ENCODE measurements around the gene MIGA2. TPM values are rescaled to one million over a fixed set of nuclear protein-coding genes. Genes with fewer than 3 reads are reported as not detected.

Gene MIGA2
- total and polyA plus RNA-seq, 9 of the 15 experiments (the other 6 are each of a cell fraction or from before 2014, with no cell fraction given): 0.15 to 54.1 (median 18.0) TPM

DNA sequence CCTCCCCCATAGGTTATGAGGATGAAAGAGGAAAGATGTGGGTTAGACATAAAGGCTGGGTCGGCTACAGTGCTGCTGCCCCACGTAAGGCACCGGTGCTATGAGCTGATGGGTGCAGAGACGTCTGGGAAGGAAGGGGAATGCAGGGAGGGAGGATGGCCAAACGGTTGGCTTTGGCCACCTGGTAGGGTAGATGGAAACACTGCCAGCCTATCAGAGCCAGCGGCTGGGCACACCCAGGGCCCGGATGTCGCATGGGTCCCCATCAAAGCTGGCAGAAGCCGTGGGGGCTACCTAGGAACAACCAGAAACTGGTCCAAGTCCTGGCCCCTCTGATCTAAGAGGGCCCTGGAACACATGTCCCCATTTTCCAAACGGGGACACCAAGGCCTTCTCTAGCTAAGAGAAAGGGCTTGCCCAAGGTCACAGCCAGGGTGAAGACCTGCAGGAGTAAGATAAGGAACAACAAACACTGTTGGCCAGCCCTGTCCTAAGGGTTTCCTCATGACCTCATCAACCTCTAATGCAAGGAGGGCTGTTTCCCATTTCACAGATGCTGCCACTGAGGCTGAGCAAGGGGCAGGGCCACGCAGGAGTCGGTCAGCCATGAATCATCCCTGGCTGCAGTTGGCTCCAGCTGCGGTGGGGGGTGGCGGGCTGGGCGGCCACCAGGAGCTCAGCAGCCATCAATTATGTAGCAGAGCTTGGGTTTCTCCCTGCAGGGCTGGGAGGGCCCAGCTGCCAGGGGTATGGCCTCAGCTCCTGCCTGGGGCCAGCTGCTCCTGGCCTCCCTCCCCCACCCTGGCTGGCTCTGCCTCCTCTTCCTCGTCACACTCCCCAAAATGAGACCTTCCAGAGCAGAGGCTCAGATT is 13.2 kb upstream of the MIGA2 start (continued):
- no peak for TF ChIP-seq KDM4B (IDR thresholded peaks at IDR 0.05; ENCODE audit: borderline replicate concordance in 2 of 2, low read depth in 1 of 2)
- no peak for TF ChIP-seq SLC30A9 (CRISPR knock-in tag; IDR thresholded peaks at IDR 0.05)
- TF ChIP-seq, protein P1, sequence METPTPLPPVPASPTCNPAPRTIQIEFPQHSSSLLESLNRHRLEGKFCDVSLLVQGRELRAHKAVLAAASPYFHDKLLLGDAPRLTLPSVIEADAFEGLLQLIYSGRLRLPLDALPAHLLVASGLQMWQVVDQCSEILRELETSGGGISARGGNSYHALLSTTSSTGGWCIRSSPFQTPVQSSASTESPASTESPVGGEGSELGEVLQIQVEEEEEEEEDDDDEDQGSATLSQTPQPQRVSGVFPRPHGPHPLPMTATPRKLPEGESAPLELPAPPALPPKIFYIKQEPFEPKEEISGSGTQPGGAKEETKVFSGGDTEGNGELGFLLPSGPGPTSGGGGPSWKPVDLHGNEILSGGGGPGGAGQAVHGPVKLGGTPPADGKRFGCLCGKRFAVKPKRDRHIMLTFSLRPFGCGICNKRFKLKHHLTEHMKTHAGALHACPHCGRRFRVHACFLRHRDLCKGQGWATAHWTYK (CRISPR knock-in tag; IDR thresholded peaks at IDR 0.05): no peak
- TF ChIP-seq ZNF143 (CRISPR knock-in tag; IDR thresholded peaks at IDR 0.05): no peak
- TF ChIP-seq, protein P2, sequence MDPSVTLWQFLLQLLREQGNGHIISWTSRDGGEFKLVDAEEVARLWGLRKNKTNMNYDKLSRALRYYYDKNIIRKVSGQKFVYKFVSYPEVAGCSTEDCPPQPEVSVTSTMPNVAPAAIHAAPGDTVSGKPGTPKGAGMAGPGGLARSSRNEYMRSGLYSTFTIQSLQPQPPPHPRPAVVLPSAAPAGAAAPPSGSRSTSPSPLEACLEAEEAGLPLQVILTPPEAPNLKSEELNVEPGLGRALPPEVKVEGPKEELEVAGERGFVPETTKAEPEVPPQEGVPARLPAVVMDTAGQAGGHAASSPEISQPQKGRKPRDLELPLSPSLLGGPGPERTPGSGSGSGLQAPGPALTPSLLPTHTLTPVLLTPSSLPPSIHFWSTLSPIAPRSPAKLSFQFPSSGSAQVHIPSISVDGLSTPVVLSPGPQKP (CRISPR knock-in tag; IDR thresholded peaks at IDR 0.05): no peak
- TF ChIP-seq, protein P3, sequence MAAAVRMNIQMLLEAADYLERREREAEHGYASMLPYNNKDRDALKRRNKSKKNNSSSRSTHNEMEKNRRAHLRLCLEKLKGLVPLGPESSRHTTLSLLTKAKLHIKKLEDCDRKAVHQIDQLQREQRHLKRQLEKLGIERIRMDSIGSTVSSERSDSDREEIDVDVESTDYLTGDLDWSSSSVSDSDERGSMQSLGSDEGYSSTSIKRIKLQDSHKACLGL (CRISPR knock-in tag; IDR thresholded peaks at IDR 0.05; ENCODE audit: borderline replicate concordance, poor library complexity, severe bottlenecking): no peak
- TF ChIP-seq SRSF9 (IDR thresholded peaks at IDR 0.05; ENCODE audit: borderline replicate concordance, low read depth, low read length): no peak
- TF ChIP-seq, protein P4, sequence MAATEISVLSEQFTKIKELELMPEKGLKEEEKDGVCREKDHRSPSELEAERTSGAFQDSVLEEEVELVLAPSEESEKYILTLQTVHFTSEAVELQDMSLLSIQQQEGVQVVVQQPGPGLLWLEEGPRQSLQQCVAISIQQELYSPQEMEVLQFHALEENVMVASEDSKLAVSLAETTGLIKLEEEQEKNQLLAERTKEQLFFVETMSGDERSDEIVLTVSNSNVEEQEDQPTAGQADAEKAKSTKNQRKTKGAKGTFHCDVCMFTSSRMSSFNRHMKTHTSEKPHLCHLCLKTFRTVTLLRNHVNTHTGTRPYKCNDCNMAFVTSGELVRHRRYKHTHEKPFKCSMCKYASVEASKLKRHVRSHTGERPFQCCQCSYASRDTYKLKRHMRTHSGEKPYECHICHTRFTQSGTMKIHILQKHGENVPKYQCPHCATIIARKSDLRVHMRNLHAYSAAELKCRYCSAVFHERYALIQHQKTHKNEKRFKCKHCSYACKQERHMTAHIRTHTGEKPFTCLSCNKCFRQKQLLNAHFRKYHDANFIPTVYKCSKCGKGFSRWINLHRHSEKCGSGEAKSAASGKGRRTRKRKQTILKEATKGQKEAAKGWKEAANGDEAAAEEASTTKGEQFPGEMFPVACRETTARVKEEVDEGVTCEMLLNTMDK (IDR thresholded peaks at IDR 0.05; ENCODE audit: borderline replicate concordance, insufficient read depth, low read depth, low read length, poor library complexity, severe bottlenecking): no peak
- TF ChIP-seq, protein P5, sequence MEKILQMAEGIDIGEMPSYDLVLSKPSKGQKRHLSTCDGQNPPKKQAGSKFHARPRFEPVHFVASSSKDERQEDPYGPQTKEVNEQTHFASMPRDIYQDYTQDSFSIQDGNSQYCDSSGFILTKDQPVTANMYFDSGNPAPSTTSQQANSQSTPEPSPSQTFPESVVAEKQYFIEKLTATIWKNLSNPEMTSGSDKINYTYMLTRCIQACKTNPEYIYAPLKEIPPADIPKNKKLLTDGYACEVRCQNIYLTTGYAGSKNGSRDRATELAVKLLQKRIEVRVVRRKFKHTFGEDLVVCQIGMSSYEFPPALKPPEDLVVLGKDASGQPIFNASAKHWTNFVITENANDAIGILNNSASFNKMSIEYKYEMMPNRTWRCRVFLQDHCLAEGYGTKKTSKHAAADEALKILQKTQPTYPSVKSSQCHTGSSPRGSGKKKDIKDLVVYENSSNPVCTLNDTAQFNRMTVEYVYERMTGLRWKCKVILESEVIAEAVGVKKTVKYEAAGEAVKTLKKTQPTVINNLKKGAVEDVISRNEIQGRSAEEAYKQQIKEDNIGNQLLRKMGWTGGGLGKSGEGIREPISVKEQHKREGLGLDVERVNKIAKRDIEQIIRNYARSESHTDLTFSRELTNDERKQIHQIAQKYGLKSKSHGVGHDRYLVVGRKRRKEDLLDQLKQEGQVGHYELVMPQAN (IDR thresholded peaks at IDR 0.05; ENCODE audit: borderline replicate concordance): no peak
- peak; percentile 65; the same call in 1 of the 2 replicates for TF ChIP-seq SMARCC2 (IDR thresholded peaks at IDR 0.05; ENCODE audit: low read depth)
- no peak for TF ChIP-seq TAF15 (IDR thresholded peaks at IDR 0.05; ENCODE audit: low read depth, low read length)
- TF ChIP-seq, protein P6, sequence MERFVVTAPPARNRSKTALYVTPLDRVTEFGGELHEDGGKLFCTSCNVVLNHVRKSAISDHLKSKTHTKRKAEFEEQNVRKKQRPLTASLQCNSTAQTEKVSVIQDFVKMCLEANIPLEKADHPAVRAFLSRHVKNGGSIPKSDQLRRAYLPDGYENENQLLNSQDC (CRISPR knock-in tag; IDR thresholded peaks at IDR 0.05): no peak
- TF ChIP-seq MCM7 (IDR thresholded peaks at IDR 0.05): no peak
- TF ChIP-seq JUND (IDR thresholded peaks at IDR 0.05; ENCODE audit: borderline replicate concordance, low read depth, low read length): peak; percentile 92
- peak; percentile 94 for TF ChIP-seq JUND (tag; IDR thresholded peaks at IDR 0.05; ENCODE audit: borderline replicate concordance, low read depth, low read length)
- TF ChIP-seq, protein P7, sequence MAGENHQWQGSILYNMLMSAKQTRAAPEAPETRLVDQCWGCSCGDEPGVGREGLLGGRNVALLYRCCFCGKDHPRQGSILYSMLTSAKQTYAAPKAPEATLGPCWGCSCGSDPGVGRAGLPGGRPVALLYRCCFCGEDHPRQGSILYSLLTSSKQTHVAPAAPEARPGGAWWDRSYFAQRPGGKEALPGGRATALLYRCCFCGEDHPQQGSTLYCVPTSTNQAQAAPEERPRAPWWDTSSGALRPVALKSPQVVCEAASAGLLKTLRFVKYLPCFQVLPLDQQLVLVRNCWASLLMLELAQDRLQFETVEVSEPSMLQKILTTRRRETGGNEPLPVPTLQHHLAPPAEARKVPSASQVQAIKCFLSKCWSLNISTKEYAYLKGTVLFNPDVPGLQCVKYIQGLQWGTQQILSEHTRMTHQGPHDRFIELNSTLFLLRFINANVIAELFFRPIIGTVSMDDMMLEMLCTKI (IDR thresholded peaks at IDR 0.05; ENCODE audit: partially characterized antibody): no peak
